Dendritic cell treated with granulocyte-macrophage colony-stimulating factor and Interleukin-4, amounts not matched to agents 40 ng/mL and 50 ng/mL, for 4 days (primary cell): ENCODE measurements around the gene SGTB.
"Not testable (repeated sequence)": the region's sequence is repeated elsewhere in the genome, so short reads cannot be mapped to it uniquely, and the experiment has no call there.

ENCODE experiments used
- H3K27ac Mint-ChIP-seq: one replicate; pipeline ENCODE4 v1.8.0; 2022; ENCODE audit warnings: mild to moderate bottlenecking, mixed read lengths
- H3K27me3 Mint-ChIP-seq: one replicate; pipeline ENCODE4 v1.8.0; 2022; ENCODE audit warnings: mild to moderate bottlenecking, mixed read lengths
- H3K36me3 Mint-ChIP-seq: one replicate; pipeline ENCODE4 v1.8.0; 2022; ENCODE audit warnings: low read depth, mixed read lengths
- H3K4me1 Mint-ChIP-seq: one replicate; pipeline ENCODE4 v1.8.0; 2022; ENCODE audit warnings: low read depth, mixed read lengths
- H3K4me3 Mint-ChIP-seq: one replicate; pipeline ENCODE4 v1.8.0; 2022; ENCODE audit warnings: mild to moderate bottlenecking, moderate library complexity, mixed read lengths
- H3K9me3 Mint-ChIP-seq: one replicate; pipeline ENCODE4 v1.8.0; 2022; ENCODE audit warnings: mixed read lengths
- intact Hi-C: fragments of 100-400 bp; cut with micrococcal nuclease; formaldehyde crosslinking; loops from one replicate; pipeline ENCODE4 v1.15.0; 2022

SGTB gene

DNA sequence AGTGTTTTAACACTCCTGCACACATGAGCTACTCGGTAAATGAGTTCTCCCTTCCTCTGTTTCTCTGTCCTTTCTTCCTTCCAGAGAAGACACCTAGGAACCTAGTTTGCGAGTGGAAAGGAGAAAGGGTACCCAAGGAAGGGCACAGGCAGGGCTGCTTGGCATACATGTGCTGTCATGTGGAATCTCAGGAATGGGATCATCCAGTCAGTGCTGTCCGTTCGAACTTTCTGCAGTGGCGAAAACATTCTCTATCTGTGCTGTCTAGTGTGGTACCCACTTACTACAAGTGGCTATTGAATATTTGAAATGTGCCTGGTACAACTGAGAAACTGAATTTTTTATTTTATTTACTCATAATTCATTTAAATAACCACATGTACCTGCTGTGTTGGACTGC, 28.0 kb upstream of the SGTB start:
- Mint-ChIP-seq H3K4me3 (no peak overlapping the region), H3K27me3 (no peaks in the 10 kb centered on the region), H3K27ac (no peak overlapping the region), H3K4me1 (peaks cover 7% of the 10 kb centered on the region), H3K9me3 (peaks cover 10% of the 10 kb centered on the region), H3K36me3 (peaks cover 22% of the 10 kb centered on the region)
- intact Hi-C loops, result no loop called here

GRCh38 chr5:65749221-65749844, 27.4 kb upstream of the SGTB start:
- Mint-ChIP-seq H3K4me1 (peaks cover 7% of the 10 kb centered on the region), H3K36me3 (peaks cover 26% of the 10 kb centered on the region), H3K27me3 (no peaks in the 10 kb centered on the region), H3K9me3 (peaks cover 10% of the 10 kb centered on the region), H3K4me3 (no peak overlapping the region), H3K27ac (no peak overlapping the region)
- intact Hi-C loops, result no loop called here

DNA sequence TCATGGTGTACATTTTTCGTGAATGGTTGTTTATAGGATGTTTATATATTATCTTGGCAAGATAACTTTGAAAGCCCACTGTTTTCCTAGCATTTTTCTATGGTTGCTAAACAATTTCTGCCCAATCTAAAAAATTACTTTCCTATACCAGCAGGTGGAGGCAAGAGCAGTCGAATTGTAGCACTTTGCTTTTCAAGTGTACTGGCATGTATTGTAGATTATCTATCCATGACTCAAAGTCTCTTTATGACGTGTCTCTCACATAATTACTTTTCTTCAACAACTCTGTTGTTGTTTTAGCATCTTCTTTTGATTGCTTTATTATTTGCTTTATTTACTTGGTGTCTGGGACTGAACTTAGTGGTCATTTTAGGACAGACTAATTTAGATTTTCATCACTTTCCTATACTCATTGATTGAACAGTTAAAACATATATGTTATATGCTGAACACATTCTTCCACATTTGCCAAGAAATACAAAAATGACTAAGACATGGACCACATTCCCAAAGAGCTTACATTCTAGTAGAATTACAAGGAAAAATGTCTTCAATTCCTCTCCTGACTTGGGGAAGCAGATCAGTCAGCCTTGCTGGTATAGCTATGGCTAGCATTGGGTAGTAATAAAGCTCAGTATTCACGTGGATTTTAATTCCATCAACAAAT, 20.8 kb upstream of the SGTB start:
- Mint-ChIP-seq H3K36me3 (peaks cover 19% of the 10 kb centered on the region), H3K9me3 (peaks cover under 1% of the 10 kb centered on the region), H3K27me3 (no peaks in the 10 kb centered on the region), H3K27ac (no peak overlapping the region), H3K4me3 (no peak overlapping the region), H3K4me1 (peaks cover 34% of the 10 kb centered on the region)
- intact Hi-C loops, result loop anchor here (5.0 kb wide), 2 partner anchors 35 to 185 kb away; partner anchors contain the start of gene ERBIN

DNA sequence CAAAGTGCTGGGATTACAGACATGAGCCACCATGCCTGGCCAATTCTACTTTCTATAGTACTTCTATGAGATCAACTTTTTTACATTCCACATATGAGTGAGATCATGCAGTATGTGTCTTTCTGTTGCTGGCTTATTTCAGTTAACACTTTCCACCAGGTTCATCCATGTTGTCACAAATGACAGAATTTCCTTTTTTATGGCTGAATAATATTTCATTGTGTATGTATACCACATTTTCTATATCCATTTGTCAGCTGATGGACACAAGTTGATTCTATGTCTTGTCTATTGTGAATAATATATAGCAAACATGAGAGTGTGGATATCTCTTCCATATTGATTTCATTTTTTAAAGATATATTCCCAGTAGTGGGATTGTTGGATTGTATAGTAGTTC, 17.3 kb upstream of the SGTB start:
- Mint-ChIP-seq H3K36me3 (peaks cover 7% of the 10 kb centered on the region), H3K27me3 (no peaks in the 10 kb centered on the region), H3K4me1 (peaks cover 38% of the 10 kb centered on the region), H3K4me3 (no peak overlapping the region), H3K9me3 (peaks cover 10% of the 10 kb centered on the region), H3K27ac (no peak overlapping the region)
- intact Hi-C loops, result no loop called here

- Mint-ChIP-seq H3K9me3 (peaks cover 10% of the 10 kb centered on the region), H3K4me3 (no peak overlapping the region), H3K4me1 (peaks cover 38% of the 10 kb centered on the region), H3K36me3 (no peaks in the 10 kb centered on the region), H3K27me3 (no peaks in the 10 kb centered on the region), H3K27ac (peak overlapping the region; percentile 56)
- intact Hi-C loops, result no loop called here
These were observed 16.4 kb upstream of the SGTB start for GRCh38 chr5:65738305-65738704.

DNA sequence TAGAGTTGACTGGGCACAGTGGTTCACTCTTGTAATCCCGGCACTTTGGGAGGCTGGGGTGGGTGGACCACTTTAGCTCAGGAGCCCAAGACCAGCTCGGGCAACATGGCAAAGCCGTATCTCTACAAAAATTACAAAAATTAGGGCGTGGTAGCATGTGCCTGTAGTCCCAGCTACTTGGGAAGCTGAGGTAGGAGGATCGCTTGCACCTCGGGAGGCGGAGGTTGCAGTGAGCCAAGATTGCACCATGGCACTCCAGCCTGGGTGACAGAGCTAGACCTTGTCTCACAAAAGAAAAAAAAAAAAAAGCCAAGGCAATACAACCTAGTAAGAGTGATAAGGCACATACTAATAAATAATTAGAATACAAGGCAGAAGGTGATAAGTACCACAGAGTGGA, 15.9 kb upstream of the SGTB start:
- Mint-ChIP-seq H3K4me3 (no peak overlapping the region), H3K9me3 (peaks cover 10% of the 10 kb centered on the region), H3K4me1 (peaks cover 37% of the 10 kb centered on the region), H3K27me3 (no peaks in the 10 kb centered on the region), H3K36me3 (no peaks in the 10 kb centered on the region), H3K27ac (peak overlapping the region; percentile 56)
- intact Hi-C loops, result no loop called here

DNA sequence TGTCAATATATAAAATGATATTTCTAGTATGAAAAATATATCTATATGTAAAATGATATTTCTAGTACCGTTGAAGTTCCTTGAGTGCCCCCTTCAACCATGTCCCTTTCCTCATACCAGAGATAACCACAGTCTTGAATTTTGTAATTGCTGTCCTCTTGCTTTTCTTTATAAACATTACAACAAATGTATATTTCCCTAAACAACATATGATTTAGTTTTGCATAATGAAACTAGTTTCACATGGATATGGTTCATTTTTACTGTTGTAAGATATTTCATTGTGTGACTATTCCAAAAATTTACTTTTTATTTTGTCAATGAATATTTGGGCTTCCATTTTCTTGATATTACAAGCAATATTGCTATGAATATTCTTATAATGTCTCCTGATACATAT, 14.1 kb upstream of the SGTB start:
- H3K36me3 Mint-ChIP-seq, result peaks cover 2% of the 10 kb centered on the region
- no peak overlapping the region for H3K4me3 Mint-ChIP-seq
- peak overlapping the region; percentile 77 for H3K27ac Mint-ChIP-seq
- intact Hi-C loops, result no loop called here
- peaks cover 10% of the 10 kb centered on the region for H3K9me3 Mint-ChIP-seq
- no peaks in the 10 kb centered on the region for H3K27me3 Mint-ChIP-seq
- H3K4me1 Mint-ChIP-seq, result peaks cover 45% of the 10 kb centered on the region

- no peaks in the 10 kb centered on the region for H3K27me3 Mint-ChIP-seq
- intact Hi-C loops, result no loop called here
- peak overlapping the region; percentile 77 for H3K27ac Mint-ChIP-seq
- H3K9me3 Mint-ChIP-seq, result peaks cover 10% of the 10 kb centered on the region
- H3K4me3 Mint-ChIP-seq, result no peak overlapping the region
- H3K4me1 Mint-ChIP-seq, result peaks cover 49% of the 10 kb centered on the region
- H3K36me3 Mint-ChIP-seq, result peaks cover 10% of the 10 kb centered on the region
These were observed 13.0 kb upstream of the SGTB start for GRCh38 chr5:65734921-65735320.

- H3K4me3 Mint-ChIP-seq, result not testable (repeated sequence)
- peaks cover 47% of the 10 kb centered on the region for H3K4me1 Mint-ChIP-seq
These were observed 12.4 kb upstream of the SGTB start for GRCh38 chr5:65734196-65734775.

DNA sequence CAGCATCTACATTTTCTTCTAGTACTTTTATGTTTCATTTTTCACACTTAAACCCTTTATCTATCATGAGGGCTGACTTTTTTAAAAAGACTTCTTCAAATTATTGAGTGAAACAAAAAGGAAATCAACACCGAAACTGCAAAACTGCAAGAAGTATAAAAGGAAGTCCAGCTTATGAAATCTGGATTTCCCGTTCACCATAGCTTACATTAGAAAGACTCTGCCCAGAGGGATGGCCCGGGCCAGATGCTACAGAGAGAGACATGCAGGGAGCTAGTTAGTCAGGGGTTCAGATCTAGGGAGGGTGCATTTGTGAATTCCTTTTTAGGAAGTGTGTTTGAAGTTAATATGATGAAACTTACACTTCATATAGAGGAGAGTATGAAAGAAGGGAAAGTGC, 10.1 kb upstream of the SGTB start:
- H3K27me3 Mint-ChIP-seq, H3K9me3 Mint-ChIP-seq, intact Hi-C loops: not testable (repeated sequence)
- peak overlapping the region; percentile 92 for H3K27ac Mint-ChIP-seq
- peaks cover 38% of the 10 kb centered on the region for H3K4me1 Mint-ChIP-seq
- H3K36me3 Mint-ChIP-seq, result peaks cover 12% of the 10 kb centered on the region
- peak overlapping the region; percentile 73 for H3K4me3 Mint-ChIP-seq

More at GRCh38 chr5:65734196-65734775, 12.4 kb upstream of the SGTB start:
- Mint-ChIP-seq H3K27ac (peak overlapping the region; percentile 45), H3K36me3 (peaks cover 12% of the 10 kb centered on the region)
- H3K27me3 Mint-ChIP-seq, H3K9me3 Mint-ChIP-seq, intact Hi-C loops: not testable (repeated sequence)

DNA sequence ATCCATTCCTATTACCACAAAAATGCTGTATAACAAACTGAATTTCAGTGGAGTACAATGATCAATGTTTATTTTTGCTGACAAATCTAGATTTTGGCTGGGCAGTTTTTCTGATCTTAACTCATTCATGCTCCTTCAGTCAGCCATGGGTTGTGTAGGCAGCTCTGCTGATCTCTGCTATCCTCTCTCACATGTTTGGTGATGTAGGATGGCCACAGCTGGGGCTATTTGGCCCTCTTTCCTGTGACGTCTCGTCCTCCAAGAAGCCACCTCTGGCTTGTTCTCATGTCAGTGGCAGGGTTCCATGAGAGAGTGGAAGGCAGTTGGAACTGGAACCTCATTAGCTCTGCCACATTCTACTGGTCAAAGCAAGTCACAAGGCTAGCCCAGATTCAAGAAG, 9.0 kb upstream of the SGTB start:
- Mint-ChIP-seq H3K4me1 (peaks cover 43% of the 10 kb centered on the region), H3K4me3 (no peak overlapping the region), H3K27ac (peak overlapping the region; percentile 92), H3K27me3 (no peaks in the 10 kb centered on the region), H3K36me3 (peaks cover 12% of the 10 kb centered on the region), H3K9me3 (peaks cover 10% of the 10 kb centered on the region)
- intact Hi-C loops, result no loop called here

DNA sequence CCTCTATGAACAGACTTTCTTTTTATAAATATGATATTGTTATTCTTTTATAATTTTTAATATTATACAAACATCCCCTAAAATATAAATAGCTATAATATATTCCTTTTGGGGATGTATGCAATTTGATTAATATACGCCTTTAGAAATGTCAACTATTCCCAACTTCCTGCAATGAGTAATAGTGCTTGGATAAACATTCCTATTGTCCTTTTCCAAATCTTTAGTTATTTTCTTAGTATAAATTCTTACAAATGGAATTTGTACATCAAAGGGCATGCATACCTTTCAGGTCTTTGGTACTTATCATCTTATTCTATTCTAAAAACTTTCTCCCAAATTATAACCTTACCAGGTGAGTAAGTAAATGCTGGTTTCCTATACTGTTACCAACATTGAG, 6.3 kb upstream of the SGTB start:
- H3K27me3 Mint-ChIP-seq, result no peaks in the 10 kb centered on the region
- peaks cover 12% of the 10 kb centered on the region for H3K36me3 Mint-ChIP-seq
- H3K4me3 Mint-ChIP-seq, result no peak overlapping the region
- H3K9me3 Mint-ChIP-seq, result no peaks in the 10 kb centered on the region
- no peak overlapping the region for H3K27ac Mint-ChIP-seq
- peaks cover 34% of the 10 kb centered on the region for H3K4me1 Mint-ChIP-seq
- intact Hi-C loops, result no loop called here

- H3K4me1 Mint-ChIP-seq, result peaks cover 40% of the 10 kb centered on the region
- peak overlapping the region; percentile 4 for H3K4me3 Mint-ChIP-seq
- peak overlapping the region; percentile 69 for H3K27ac Mint-ChIP-seq
- no peaks in the 10 kb centered on the region for H3K27me3 Mint-ChIP-seq
- intact Hi-C loops, result no loop called here
- peaks cover 17% of the 10 kb centered on the region for H3K36me3 Mint-ChIP-seq
- H3K9me3 Mint-ChIP-seq, result no peaks in the 10 kb centered on the region
These were observed 5.7 kb upstream of the SGTB start for GRCh38 chr5:65727491-65728156.
